DND-41 (cell line): ENCODE measurements around the gene TRIM24.

Experiments used
- ATAC-seq: fragments of 200-7000 bp; cut with Tn5 transposase; 3 replicates; pipeline ENCODE4 v1.9.1; 2021; ENCODE audit warnings: low read depth; ENCODE audit not compliant: insufficient read depth
- DNase-seq: peaks from one replicate; pipeline ENCODE4 v3.0.0-alpha.2; 2020
- H2AFZ ChIP-seq: 2 replicates; pipeline ENCODE4 v1.6.0; 2012; ENCODE audit warnings: low read depth, low read length
- H3K27ac ChIP-seq: 2 replicates; pipeline ENCODE4 v1.5.1; 2012; ENCODE audit warnings: low read length, inconsistent platforms
- H3K27me3 ChIP-seq: fragments of 200-600 bp; sonication (generic); 2 replicates; pipeline ENCODE4 v1.6.0; 2012; ENCODE audit warnings: low read length, mild to moderate bottlenecking, inconsistent platforms; ENCODE audit not compliant: insufficient read depth, poor library complexity
- H3K36me3 ChIP-seq: 2 replicates; pipeline ENCODE4 v1.5.1; 2012; ENCODE audit warnings: low read length, inconsistent platforms; ENCODE audit not compliant: insufficient read depth
- H3K4me1 ChIP-seq: 2 replicates; pipeline ENCODE4 v1.5.1; 2012; ENCODE audit warnings: mild to moderate bottlenecking, low read length; ENCODE audit not compliant: insufficient read depth
- H3K4me2 ChIP-seq: 2 replicates; pipeline ENCODE4 v1.6.0; 2012; ENCODE audit warnings: mild to moderate bottlenecking, moderate library complexity, low read length, inconsistent platforms; ENCODE audit not compliant: insufficient read depth
- H3K4me3 ChIP-seq, 2 experiments: fragments of 200-600 bp in 1 of 2; shearing (Covaris generic) in 1 of 2; 2 replicates each; pipeline ENCODE4 v1.5.1; 2012 to 2016; ENCODE audit warnings: inconsistent platforms in 2 of 2, low read length in 2 of 2, mild to moderate bottlenecking in 2 of 2, low read depth in 1 of 2, moderate library complexity in 1 of 2
- H3K79me2 ChIP-seq: 2 replicates; pipeline ENCODE4 v1.6.0; 2012; ENCODE audit warnings: low read length, inconsistent platforms; ENCODE audit not compliant: insufficient read depth
- H3K9ac ChIP-seq: 2 replicates; pipeline ENCODE4 v1.6.0; 2012; ENCODE audit warnings: low read depth, mild to moderate bottlenecking, inconsistent platforms, low read length, moderate library complexity
- H3K9me3 ChIP-seq: 2 replicates; pipeline ENCODE4 v1.5.1; 2012; ENCODE audit warnings: low read length, moderate library complexity, mild to moderate bottlenecking, inconsistent platforms; ENCODE audit not compliant: insufficient read depth, severe bottlenecking
- H4K20me1 ChIP-seq: 2 replicates; pipeline ENCODE4 v1.6.0; 2012; ENCODE audit warnings: low read length; ENCODE audit not compliant: insufficient read depth
- EZH2 ChIP-seq: IDR thresholded peaks from 3 replicates; pipeline ENCODE4 v1.6.1; 2012; ENCODE audit warnings: borderline replicate concordance, low read depth, mild to moderate bottlenecking, moderate library complexity, low read length, inconsistent platforms; ENCODE audit not compliant: severe bottlenecking
- TF ChIP-seq, protein P1 (sequence below): IDR thresholded peaks from 2 replicates; pipeline ENCODE4 v1.5.1; 2012; ENCODE audit warnings: borderline replicate concordance, low read length, moderate library complexity, mild to moderate bottlenecking; ENCODE audit not compliant: poor library complexity, severe bottlenecking; ENCODE audit errors: extremely low read depth

TRIM24 gene

DNA sequence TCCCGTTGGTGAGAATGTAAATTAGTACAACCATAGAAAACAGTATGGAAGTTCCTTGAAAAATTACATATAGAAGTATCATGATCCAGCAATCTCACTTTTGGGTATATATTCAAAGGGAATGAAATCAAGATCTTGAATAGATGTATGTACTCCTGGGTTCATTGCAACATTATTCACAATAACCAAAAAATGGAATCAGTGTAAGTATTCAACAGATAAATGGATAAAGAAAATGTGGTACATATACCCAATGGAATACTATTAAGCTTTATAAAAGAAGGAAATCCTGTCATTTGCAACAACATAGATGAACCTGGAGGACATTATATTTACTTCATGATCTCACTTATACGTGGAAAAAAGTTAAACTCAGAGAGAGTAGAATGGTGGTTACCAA is 86.8 kb downstream of the TRIM24 start:
- no peak for DNase-seq
- Histone ChIP-seq H3K9me3 (peaks cover 9% of the 10 kb centered on the region), H4K20me1 (no peaks in the 10 kb centered on the region), H2AFZ (no peak overlapping the region), H3K27ac (no peak overlapping the region), H3K79me2 (no peaks in the 10 kb centered on the region), H3K36me3 (peaks cover 92% of the 10 kb centered on the region), H3K9ac (no peak overlapping the region), H3K4me2 (no peak overlapping the region), H3K27me3 (no peaks in the 10 kb centered on the region), H3K4me1 (no peaks in the 10 kb centered on the region), H3K4me3 (no peak overlapping the region)
- TF ChIP-seq, protein P1, sequence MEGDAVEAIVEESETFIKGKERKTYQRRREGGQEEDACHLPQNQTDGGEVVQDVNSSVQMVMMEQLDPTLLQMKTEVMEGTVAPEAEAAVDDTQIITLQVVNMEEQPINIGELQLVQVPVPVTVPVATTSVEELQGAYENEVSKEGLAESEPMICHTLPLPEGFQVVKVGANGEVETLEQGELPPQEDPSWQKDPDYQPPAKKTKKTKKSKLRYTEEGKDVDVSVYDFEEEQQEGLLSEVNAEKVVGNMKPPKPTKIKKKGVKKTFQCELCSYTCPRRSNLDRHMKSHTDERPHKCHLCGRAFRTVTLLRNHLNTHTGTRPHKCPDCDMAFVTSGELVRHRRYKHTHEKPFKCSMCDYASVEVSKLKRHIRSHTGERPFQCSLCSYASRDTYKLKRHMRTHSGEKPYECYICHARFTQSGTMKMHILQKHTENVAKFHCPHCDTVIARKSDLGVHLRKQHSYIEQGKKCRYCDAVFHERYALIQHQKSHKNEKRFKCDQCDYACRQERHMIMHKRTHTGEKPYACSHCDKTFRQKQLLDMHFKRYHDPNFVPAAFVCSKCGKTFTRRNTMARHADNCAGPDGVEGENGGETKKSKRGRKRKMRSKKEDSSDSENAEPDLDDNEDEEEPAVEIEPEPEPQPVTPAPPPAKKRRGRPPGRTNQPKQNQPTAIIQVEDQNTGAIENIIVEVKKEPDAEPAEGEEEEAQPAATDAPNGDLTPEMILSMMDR, result no peak
- no peak for TF ChIP-seq EZH2
- no peak for ATAC-seq

DNA sequence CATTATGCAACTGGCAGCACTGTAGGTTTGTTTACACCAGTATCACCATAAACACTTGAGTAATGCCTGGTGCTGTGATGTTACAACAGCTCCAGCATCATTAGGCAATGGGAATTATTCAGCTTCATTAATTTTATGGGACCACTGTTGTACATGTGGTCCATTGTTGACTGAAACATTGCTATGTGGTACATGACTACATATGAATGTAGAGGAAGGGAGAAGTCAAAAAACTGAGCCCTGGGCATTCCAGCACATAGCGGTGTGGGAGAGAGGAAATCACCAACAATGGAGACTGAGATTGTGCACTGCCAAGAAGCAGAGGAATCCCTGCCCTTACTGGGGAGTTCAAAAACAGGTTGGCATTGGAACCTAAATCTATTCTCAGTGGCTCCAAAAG is 89.0 kb downstream of the TRIM24 start:
- no peak for ATAC-seq
- Histone ChIP-seq H3K4me2 (no peak overlapping the region), H3K27ac (no peak overlapping the region)

DNA sequence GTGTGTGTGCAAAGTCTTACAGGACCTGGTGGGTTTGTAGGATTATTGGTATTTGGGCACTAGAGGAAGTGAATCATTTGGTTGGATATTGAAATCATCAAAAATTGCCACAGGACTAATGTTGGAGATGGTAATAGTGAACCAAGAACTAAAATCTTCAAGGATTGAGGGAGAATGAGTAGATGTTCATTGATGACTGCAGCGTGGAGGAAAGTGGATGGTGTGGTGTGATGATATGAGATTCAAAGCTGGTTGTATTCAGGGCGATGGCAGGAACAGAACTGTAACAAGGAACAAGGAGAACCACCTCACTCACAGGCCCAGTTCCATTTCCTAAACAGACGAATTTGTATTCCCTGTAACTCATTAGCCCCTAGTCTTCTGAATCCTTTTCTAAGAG is 90.3 kb downstream of the TRIM24 start:
- no peak overlapping the region for H2AFZ ChIP-seq
- no peak overlapping the region for H3K27ac ChIP-seq
- H3K4me3 ChIP-seq, result no peak overlapping the region
- ATAC-seq, result no peak
- no peak overlapping the region for H3K4me2 ChIP-seq
- DNase-seq, result no peak
- no peak overlapping the region for H3K9ac ChIP-seq
- H3K9me3 ChIP-seq, result peaks cover 17% of the 10 kb centered on the region
- peaks cover 94% of the 10 kb centered on the region for H3K36me3 ChIP-seq
- H4K20me1 ChIP-seq, result no peaks in the 10 kb centered on the region
- TF ChIP-seq, protein P1, result no peak
- TF ChIP-seq EZH2, result no peak
- no peaks in the 10 kb centered on the region for H3K79me2 ChIP-seq
- H3K27me3 ChIP-seq, result no peaks in the 10 kb centered on the region
- H3K4me1 ChIP-seq, result no peaks in the 10 kb centered on the region

More for the DNA sequence above, 89.0 kb downstream of the TRIM24 start:
- H4K20me1 ChIP-seq, result no peaks in the 10 kb centered on the region
- H3K79me2 ChIP-seq, result no peaks in the 10 kb centered on the region
- no peak for DNase-seq
- H3K36me3 ChIP-seq, result peaks cover 94% of the 10 kb centered on the region
- no peaks in the 10 kb centered on the region for H3K4me1 ChIP-seq
- peaks cover 11% of the 10 kb centered on the region for H3K9me3 ChIP-seq
- H3K27me3 ChIP-seq, result no peaks in the 10 kb centered on the region
- H3K4me3 ChIP-seq, result no peak overlapping the region
- no peak overlapping the region for H3K9ac ChIP-seq
- H2AFZ ChIP-seq, result no peak overlapping the region
- TF ChIP-seq, protein P1, result no peak
- no peak for TF ChIP-seq EZH2

DNA sequence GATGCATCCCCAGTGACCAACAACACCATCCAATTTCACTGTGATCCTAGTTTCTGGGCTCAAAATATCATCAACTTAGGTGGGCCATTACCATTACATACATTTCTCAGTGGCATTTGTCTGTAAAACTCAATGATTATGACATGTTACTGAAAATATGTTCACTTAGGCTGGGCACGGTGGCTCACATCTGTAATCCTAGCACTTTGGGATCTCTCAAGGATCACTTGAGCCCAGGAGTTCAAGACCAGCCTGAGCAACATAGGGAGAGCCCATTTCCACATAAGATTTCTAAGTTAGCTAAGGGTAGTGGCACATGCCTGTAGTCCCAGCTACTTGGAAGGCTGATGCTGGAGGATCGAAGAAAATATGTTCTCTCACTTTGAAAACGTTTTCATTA is 91.0 kb downstream of the TRIM24 start:
- no peak for ATAC-seq
- Histone ChIP-seq H3K36me3 (peaks cover 94% of the 10 kb centered on the region), H3K27ac (no peak overlapping the region)

More for the DNA sequence above, 91.0 kb downstream of the TRIM24 start:
- H3K9me3 ChIP-seq, result peaks cover 23% of the 10 kb centered on the region
- no peak for TF ChIP-seq EZH2
- TF ChIP-seq, protein P1, result no peak
- H3K4me2 ChIP-seq, result no peak overlapping the region
- H3K4me3 ChIP-seq, result no peak overlapping the region
- H2AFZ ChIP-seq, result no peak overlapping the region
- H3K79me2 ChIP-seq, result no peaks in the 10 kb centered on the region
- H3K9ac ChIP-seq, result no peak overlapping the region
- no peaks in the 10 kb centered on the region for H3K27me3 ChIP-seq
- no peaks in the 10 kb centered on the region for H3K4me1 ChIP-seq
- H4K20me1 ChIP-seq, result no peaks in the 10 kb centered on the region
- DNase-seq, result no peak
